Duodenal mucosa (tissue), 2 donors: ENCODE measurements around the gene WASF1.

Experiments used
- H3K27ac ChIP-seq: one replicate; pipeline ENCODE4 v1.7.0; 2013; ENCODE audit warnings: low read depth, low read length
- H3K27me3 ChIP-seq, 2 donors: one replicate each; pipeline ENCODE4 v1.7.0; 2013; ENCODE audit warnings: low read length in 2 of 2, control low read depth in 1 of 2; ENCODE audit not compliant: insufficient read depth in 2 of 2, control insufficient read depth in 1 of 2
- H3K36me3 ChIP-seq, 2 donors: one replicate each; pipeline ENCODE4 v1.7.0; 2013; ENCODE audit warnings: low read length in 2 of 2, control low read depth in 1 of 2; ENCODE audit not compliant: insufficient read depth in 2 of 2, control insufficient read depth in 1 of 2
- H3K4me1 ChIP-seq, 2 donors: one replicate each; pipeline ENCODE4 v1.7.0; 2013; ENCODE audit warnings: low read length in 2 of 2, control low read depth in 1 of 2; ENCODE audit not compliant: insufficient read depth in 2 of 2, control insufficient read depth in 1 of 2
- H3K4me3 ChIP-seq, 2 donors: one replicate each; pipeline ENCODE4 v1.7.0; 2013; ENCODE audit warnings: low read length in 2 of 2, low read depth in 1 of 2
- H3K9ac ChIP-seq, 2 donors: one replicate each; pipeline ENCODE4 v1.7.0; 2013; ENCODE audit warnings: low read length in 2 of 2, low read depth in 1 of 2
- H3K9me3 ChIP-seq, 2 donors: one replicate each; pipeline ENCODE4 v1.7.0; 2013; ENCODE audit warnings: low read length in 2 of 2, control low read depth in 1 of 2; ENCODE audit not compliant: control insufficient read depth in 1 of 2

Gene WASF1

DNA sequence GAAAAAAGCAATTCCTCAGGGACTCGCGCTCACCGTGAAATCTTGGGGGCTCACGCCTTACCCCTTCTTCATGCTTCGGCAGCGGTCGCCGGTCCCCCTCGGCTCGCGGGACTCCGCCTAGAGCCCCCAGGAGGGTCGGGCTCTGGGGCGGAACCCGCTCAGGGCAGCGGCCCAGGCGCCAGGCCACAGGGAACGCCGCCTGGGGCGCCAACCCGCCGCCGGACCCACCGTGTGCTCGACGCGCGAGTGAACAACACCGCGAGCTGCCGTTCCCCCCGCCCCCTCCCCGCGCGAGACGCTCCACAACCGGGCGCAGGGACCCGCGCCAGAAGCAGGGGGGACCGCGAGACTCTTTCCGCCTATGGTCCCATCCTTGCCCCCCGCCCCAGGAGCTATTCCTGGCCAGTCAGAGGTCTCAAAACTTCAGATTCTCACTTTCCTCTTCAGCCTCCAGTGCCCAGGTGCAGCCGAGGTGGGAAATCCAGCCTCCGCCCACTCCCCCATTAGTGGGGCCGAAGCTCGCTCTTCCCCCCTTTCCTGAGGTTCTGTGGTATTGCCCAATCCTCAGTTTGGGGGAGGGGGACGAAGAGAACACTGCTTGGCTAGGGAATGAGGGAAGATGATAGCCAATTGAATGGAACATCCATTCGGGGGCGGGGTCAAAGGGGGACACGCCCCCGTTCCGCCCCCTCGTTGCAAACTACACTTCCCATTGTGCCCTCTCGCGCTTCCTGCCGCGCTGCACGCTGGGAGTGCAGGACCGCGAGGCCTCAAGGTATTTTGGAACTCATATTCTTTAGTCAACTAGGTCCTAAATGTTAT, at the start of gene WASF1:
Gene WASF1 (minus strand): TSS at position 265 of the 822 bp plus-strand sequence. CDS start 52,069 bp downstream, outside the sequence.
- Histone ChIP-seq H3K27me3 (no peaks in the 10 kb centered on the region), H3K9ac (peak within 1 kb of the TSS; percentile 86 to 94), H3K36me3 (no peaks in the 10 kb centered on the region), H3K9me3 (no peaks in the 10 kb centered on the region), H3K4me3 (peak within 1 kb of the TSS; percentile 98 to 100), H3K4me1 (peaks cover 28 to 33% of the 10 kb centered on the region in 2 donors), H3K27ac (no peak within 1 kb of the TSS)

GRCh38 chr6:110226261-110226660, 46.8 kb upstream of the WASF1 start:
- no peak overlapping the region for H3K9ac ChIP-seq
- peaks cover 25 to 29% of the 10 kb centered on the region in 2 donors for H3K36me3 ChIP-seq
- H3K27me3 ChIP-seq = no peaks in the 10 kb centered on the region
- no peaks in the 10 kb centered on the region for H3K9me3 ChIP-seq
- H3K4me3 ChIP-seq = no peak overlapping the region
- no peak overlapping the region for H3K27ac ChIP-seq
- H3K4me1 ChIP-seq = no peaks in the 10 kb centered on the region

DNA sequence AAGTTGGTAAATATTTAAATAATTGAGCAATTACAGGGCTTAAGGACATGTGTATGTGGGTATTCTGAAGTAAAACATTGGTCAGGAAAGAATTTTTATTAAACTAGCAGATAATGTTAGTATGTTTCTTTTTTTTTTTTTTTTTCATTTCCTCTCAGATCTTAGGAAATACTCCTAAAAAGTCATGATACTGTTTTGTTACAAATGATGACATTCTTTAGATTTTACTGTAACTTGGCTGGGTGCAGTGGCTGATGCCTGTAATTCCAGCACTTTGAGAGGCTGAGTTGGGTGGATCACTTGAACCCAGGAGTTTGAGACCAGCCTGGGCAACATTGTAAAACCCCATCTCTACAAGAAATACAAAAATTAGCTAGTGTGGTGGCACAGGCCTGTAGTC, 42.3 kb upstream of the WASF1 start:
- Histone ChIP-seq H3K27ac (no peak overlapping the region), H3K9me3 (no peaks in the 10 kb centered on the region), H3K36me3 (peaks cover 13 to 43% of the 10 kb centered on the region in 2 donors), H3K4me3 (no peak overlapping the region), H3K4me1 (no peaks in the 10 kb centered on the region), H3K27me3 (no peaks in the 10 kb centered on the region), H3K9ac (no peak overlapping the region)

DNA sequence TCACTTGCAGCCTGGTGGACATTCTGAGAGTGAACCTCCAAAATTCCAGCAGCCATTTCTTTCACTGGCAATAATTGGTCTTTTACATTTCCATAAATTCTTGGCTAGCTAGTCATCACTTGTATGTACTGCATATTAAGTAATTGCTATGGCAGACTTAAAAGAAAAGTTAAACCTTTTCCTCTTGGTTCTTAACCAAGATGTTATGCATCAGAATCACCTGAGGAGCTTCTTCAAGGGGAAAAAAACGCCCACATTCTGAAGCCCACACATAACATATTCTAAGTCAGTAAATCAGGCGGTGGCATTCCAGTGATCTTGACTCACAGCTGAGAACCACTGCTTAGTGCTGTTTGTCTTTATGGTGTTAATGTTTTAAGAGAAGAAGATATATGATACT, 37.8 kb upstream of the WASF1 start:
- Histone ChIP-seq H3K27ac (no peak overlapping the region), H3K4me1 (no peaks in the 10 kb centered on the region), H3K27me3 (no peaks in the 10 kb centered on the region), H3K4me3 (no peak overlapping the region), H3K36me3 (peaks cover 32 to 66% of the 10 kb centered on the region in 2 donors), H3K9me3 (no peaks in the 10 kb centered on the region), H3K9ac (no peak overlapping the region)

- Histone ChIP-seq H3K27me3 (no peaks in the 10 kb centered on the region), H3K4me3 (no peak overlapping the region), H3K4me1 (no peaks in the 10 kb centered on the region), H3K9ac (no peak overlapping the region), H3K9me3 (no peaks in the 10 kb centered on the region), H3K36me3 (peaks cover 35 to 70% of the 10 kb centered on the region in 2 donors), H3K27ac (no peak overlapping the region)
Observed at GRCh38 chr6:110216140-110216539, 36.7 kb upstream of the WASF1 start.

DNA sequence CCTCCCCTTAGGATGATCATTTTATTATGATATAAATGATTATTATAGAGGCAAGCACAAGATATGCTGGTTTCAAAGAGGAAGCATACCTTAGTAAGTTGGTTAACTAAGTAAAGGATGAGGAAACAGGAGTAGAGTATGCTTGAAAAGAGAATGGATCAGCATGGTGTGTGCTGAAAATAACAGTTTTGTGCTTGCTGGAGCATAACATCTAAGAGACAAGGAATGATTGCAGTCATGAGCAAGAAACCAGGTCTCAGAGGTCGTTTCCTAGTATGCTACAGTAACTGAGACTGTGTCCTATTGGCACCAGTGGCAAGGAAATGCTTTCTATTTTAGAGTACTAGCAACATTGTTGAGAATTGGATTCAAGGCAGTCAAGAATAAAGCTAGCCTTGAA, 34.9 kb upstream of the WASF1 start:
- Histone ChIP-seq H3K4me1 (no peaks in the 10 kb centered on the region), H3K27me3 (no peaks in the 10 kb centered on the region), H3K27ac (no peak overlapping the region), H3K9ac (no peak overlapping the region), H3K4me3 (no peak overlapping the region), H3K36me3 (peaks cover 29 to 62% of the 10 kb centered on the region in 2 donors), H3K9me3 (no peaks in the 10 kb centered on the region)

GRCh38 chr6:110211753-110212152, 32.3 kb upstream of the WASF1 start:
- no peaks in the 10 kb centered on the region for H3K27me3 ChIP-seq
- no peaks in the 10 kb centered on the region for H3K4me1 ChIP-seq
- H3K9me3 ChIP-seq = no peaks in the 10 kb centered on the region
- H3K4me3 ChIP-seq = no peak overlapping the region
- no peak overlapping the region for H3K27ac ChIP-seq
- H3K36me3 ChIP-seq = peaks cover 29 to 57% of the 10 kb centered on the region in 2 donors
- H3K9ac ChIP-seq = no peak overlapping the region

DNA sequence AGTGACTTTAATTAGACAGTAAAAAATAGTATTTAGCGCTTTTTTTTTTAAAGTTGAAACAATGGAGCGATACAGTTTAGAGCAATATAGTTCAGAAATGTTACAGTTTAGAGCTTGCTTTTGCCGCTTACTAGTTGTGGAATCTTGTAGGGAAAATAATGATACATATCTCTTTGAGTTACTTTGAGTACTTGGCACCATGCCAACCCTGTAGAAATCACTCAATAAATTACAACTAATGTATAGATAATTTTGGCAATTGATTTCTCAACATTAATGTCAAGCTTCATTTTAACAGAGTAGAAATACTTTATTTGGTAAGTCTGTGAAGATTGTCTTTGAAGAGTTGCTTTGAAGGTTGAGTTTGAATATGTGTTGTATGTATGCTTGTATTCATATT, 28.2 kb upstream of the WASF1 start:
- no peak overlapping the region for H3K4me3 ChIP-seq
- H3K27ac ChIP-seq = no peak overlapping the region
- H3K9ac ChIP-seq = no peak overlapping the region
- H3K9me3 ChIP-seq = no peaks in the 10 kb centered on the region
- peaks cover 9 to 26% of the 10 kb centered on the region in 2 donors for H3K36me3 ChIP-seq
- no peaks in the 10 kb centered on the region for H3K27me3 ChIP-seq
- H3K4me1 ChIP-seq = no peaks in the 10 kb centered on the region

GRCh38 chr6:110201151-110201884, 21.8 kb upstream of the WASF1 start:
- H3K9me3 ChIP-seq = no peaks in the 10 kb centered on the region
- no peaks in the 10 kb centered on the region for H3K36me3 ChIP-seq
- H3K4me3 ChIP-seq = no peak overlapping the region
- no peaks in the 10 kb centered on the region for H3K27me3 ChIP-seq
- H3K4me1 ChIP-seq = no peaks in the 10 kb centered on the region
- no peak overlapping the region for H3K27ac ChIP-seq
- H3K9ac ChIP-seq = no peak overlapping the region

DNA sequence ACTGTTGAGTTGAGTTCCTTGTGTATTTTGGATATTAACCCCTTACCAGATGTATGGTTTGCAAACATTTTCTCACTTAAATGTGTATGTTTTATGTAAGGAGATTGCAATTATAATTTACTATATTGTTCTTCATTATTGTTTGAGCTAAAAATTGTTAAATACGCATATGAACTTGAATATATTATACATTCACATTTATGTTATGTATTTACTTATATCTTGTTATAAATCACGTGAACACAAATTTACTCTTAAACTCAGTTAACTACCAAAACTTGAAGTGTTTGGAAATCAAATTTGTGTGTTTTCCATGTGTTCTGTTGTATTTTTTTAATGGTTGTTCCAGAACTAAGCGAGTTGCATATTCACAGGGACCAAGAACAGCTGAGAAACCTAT, 19.1 kb upstream of the WASF1 start:
- H3K36me3 ChIP-seq = peaks cover 0 to 9% of the 10 kb centered on the region in 2 donors

More for the DNA sequence above, 19.1 kb upstream of the WASF1 start:
- Histone ChIP-seq H3K4me3 (no peak overlapping the region), H3K27me3 (no peaks in the 10 kb centered on the region), H3K9ac (no peak overlapping the region), H3K9me3 (no peaks in the 10 kb centered on the region), H3K4me1 (no peaks in the 10 kb centered on the region), H3K27ac (no peak overlapping the region)
